ENCODE data around the gene OMA1.
A peak's percentile ranks its signal among the peaks of the same experiment; 100 is the strongest.
"Not testable (repeated sequence)": the region's sequence is repeated elsewhere in the genome, so short reads cannot be mapped to it uniquely, and the experiment has no call there.

The OMA1 gene

GRCh38 chr1:58528518-58528917, 18.0 kb downstream of the OMA1 start:
- DNase-seq (ENCODE audit: low read depth in 3 of 3): no peak

GRCh38 chr1:58524353-58524945, 22.1 kb downstream of the OMA1 start:
- no peak for DNase-seq (ENCODE audit: low read depth in 3 of 3)

- peak in 1 of 3 donors; percentile 28 for DNase-seq (ENCODE audit: low read depth in 3 of 3)
Measured at GRCh38 chr1:58515794-58516401, 30.6 kb downstream of the OMA1 start.

GRCh38 chr1:58513956-58514355, 32.6 kb downstream of the OMA1 start:
- DNase-seq (ENCODE audit: low read depth in 3 of 3): no peak

- no peak for DNase-seq (ENCODE audit: low read depth in 3 of 3)
Measured at GRCh38 chr1:58508629-58509028, 37.9 kb downstream of the OMA1 start.

GRCh38 chr1:58505286-58505685, 41.2 kb downstream of the OMA1 start:
- no peak for DNase-seq (ENCODE audit: low read depth in 3 of 3)

- DNase-seq (ENCODE audit: low read depth in 3 of 3): no peak
Measured at GRCh38 chr1:58502519-58502918, 44.0 kb downstream of the OMA1 start.

GRCh38 chr1:58500043-58500442, 46.5 kb downstream of the OMA1 start:
- no peak for DNase-seq (ENCODE audit: low read depth in 3 of 3)

- DNase-seq (ENCODE audit: low read depth in 3 of 3): no peak
Measured at GRCh38 chr1:58497499-58497898, 49.0 kb downstream of the OMA1 start.

GRCh38 chr1:58496042-58496441, 50.5 kb downstream of the OMA1 start:
- DNase-seq (ENCODE audit: low read depth in 3 of 3): no peak

GRCh38 chr1:58488914-58489313, 57.6 kb downstream of the OMA1 start:
- not testable (repeated sequence) for DNase-seq (ENCODE audit: low read depth in 3 of 3)

- DNase-seq (ENCODE audit: low read depth in 3 of 3): no peak
Measured at GRCh38 chr1:58487002-58487401, 59.5 kb downstream of the OMA1 start.

GRCh38 chr1:58481962-58482361, 64.6 kb downstream of the OMA1 start:
- no peak for DNase-seq (ENCODE audit: low read depth in 3 of 3)

GRCh38 chr1:58480191-58480590, 66.3 kb downstream of the OMA1 start:
- no peak for DNase-seq (ENCODE audit: low read depth in 3 of 3)

- no peak for DNase-seq (ENCODE audit: low read depth in 3 of 3)
Measured at GRCh38 chr1:58477390-58477789, 69.1 kb downstream of the OMA1 start.

GRCh38 chr1:58476179-58476578, 70.3 kb downstream of the OMA1 start:
- no peak for DNase-seq (ENCODE audit: low read depth in 3 of 3)

- DNase-seq (ENCODE audit: low read depth in 3 of 3): no peak
Measured at GRCh38 chr1:58469476-58469875, 77.0 kb downstream of the OMA1 start.

GRCh38 chr1:58469016-58469415, 77.5 kb downstream of the OMA1 start:
- DNase-seq (ENCODE audit: low read depth in 3 of 3): no peak

- no peak for DNase-seq (ENCODE audit: low read depth in 3 of 3)
Measured at GRCh38 chr1:58468612-58469011, 77.9 kb downstream of the OMA1 start.

- DNase-seq (ENCODE audit: low read depth in 3 of 3): no peak
Measured at GRCh38 chr1:58466630-58467241, 79.8 kb downstream of the OMA1 start.

GRCh38 chr1:58465825-58466629, 80.5 kb downstream of the OMA1 start:
- DNase-seq (ENCODE audit: low read depth in 3 of 3): no peak

GRCh38 chr1:58465176-58465575, 81.3 kb downstream of the OMA1 start:
- no peak for DNase-seq (ENCODE audit: low read depth in 3 of 3)

- peak in 1 of 3 donors; percentile 2 for DNase-seq (ENCODE audit: low read depth in 3 of 3)
Measured at GRCh38 chr1:58460469-58460868, 86.1 kb downstream of the OMA1 start.
